Naive thymus-derived CD8-positive, alpha-beta T cell (primary cell): ENCODE measurements around the gene WNK1. TPM values are rescaled to one million over a fixed set of nuclear protein-coding genes. Genes with fewer than 3 reads are reported as not detected.

ENCODE experiments used
- ATAC-seq, 2 donors: fragments of 150-1000 bp; cut with Tn5 transposase in 1 of 2; sonication (Bioruptor Pico), chemical (Tn5 transposase) in 1 of 2; 1 replicate in 1 of 2; 2 replicates in 1 of 2; pipeline ENCODE4 v1.10.0; 2021; ENCODE audit warnings: mild to moderate bottlenecking in 2 of 2, moderate library complexity in 2 of 2
- POLR2A ChIA-PET: fragments of 350-600 bp; sonication (Branson Sonifier 250); formaldehyde crosslinking; loops from one replicate; lab custom pipeline; 2021; ENCODE audit warnings: antibody characterized with exemption; lab: Charles Lee
- DNase-seq, 10 donors: peaks; one replicate each; pipeline versions ENCODE4 v3.0.0 to v3.0.0-alpha.2; 2020 to 2022
- H3K27ac Mint-ChIP-seq, 10 donors: one replicate each; pipeline ENCODE4 v1.8.0; 2020 to 2022; ENCODE audit warnings: mild to moderate bottlenecking in 10 of 10, mixed read lengths in 10 of 10, moderate library complexity in 4 of 10, inconsistent platforms in 1 of 10
- H3K27me3 Mint-ChIP-seq, 5 donors: one replicate each; pipeline ENCODE4 v1.8.0; 2021 to 2022; ENCODE audit warnings: mixed read lengths in 5 of 5
- H3K36me3 Mint-ChIP-seq, 3 donors: one replicate each; pipeline ENCODE4 v1.8.0; 2020 to 2022; ENCODE audit warnings: mixed read lengths in 3 of 3, mild to moderate bottlenecking in 2 of 3, inconsistent platforms in 1 of 3
- H3K4me1 Mint-ChIP-seq, 4 donors: one replicate each; pipeline ENCODE4 v1.8.0; 2021 to 2022; ENCODE audit warnings: mixed read lengths in 4 of 4
- H3K4me3 Mint-ChIP-seq, 10 donors: one replicate each; pipeline ENCODE4 v1.8.0; 2020 to 2022; ENCODE audit warnings: mild to moderate bottlenecking in 10 of 10, mixed read lengths in 10 of 10, moderate library complexity in 6 of 10, inconsistent platforms in 1 of 10
- H3K9me3 Mint-ChIP-seq, 9 donors: one replicate each; pipeline ENCODE4 v1.8.0; 2020 to 2022; ENCODE audit warnings: mixed read lengths in 9 of 9, mild to moderate bottlenecking in 3 of 9, inconsistent platforms in 1 of 9, moderate library complexity in 1 of 9
- polyA plus RNA-seq, 3 donors: library from polyadenylated mRNA; unstranded; fragments of 300-500 nt; fragmentation: Illumina TruSeq; gene quantifications; one replicate each; pipeline ENCODE4 v1.2.3, GENCODE V29; 2021
- total RNA-seq, 8 experiments: library from RNA in 2 of 8; stranded (reverse) in 2 of 8; gene quantifications; one replicate each; pipeline ENCODE4 v1.2.3 and lab custom pipeline; 2021 to 2026

WNK1 gene
- total and polyA plus RNA-seq, 5 experiments from 2014 or later, result 19.5 to 158 (median 31.0) TPM

DNA sequence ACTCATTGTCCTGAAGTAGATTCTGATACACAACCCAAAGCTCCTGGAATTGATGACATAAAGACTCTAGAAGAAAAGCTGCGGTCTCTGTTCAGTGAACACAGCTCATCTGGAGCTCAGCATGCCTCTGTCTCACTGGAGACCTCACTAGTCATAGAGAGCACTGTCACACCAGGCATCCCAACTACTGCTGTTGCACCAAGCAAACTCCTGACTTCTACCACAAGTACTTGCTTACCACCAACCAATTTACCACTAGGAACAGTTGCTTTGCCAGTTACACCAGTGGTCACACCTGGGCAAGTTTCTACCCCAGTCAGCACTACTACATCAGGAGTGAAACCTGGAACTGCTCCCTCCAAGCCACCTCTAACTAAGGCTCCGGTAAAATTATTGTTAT, 133.3 kb downstream of the WNK1 start:
- ATAC-seq, result no peak
- H3K4me3 Mint-ChIP-seq, result no peak overlapping the region
- H3K4me1 Mint-ChIP-seq, result no peaks in the 10 kb centered on the region
- no peaks in the 10 kb centered on the region for H3K9me3 Mint-ChIP-seq
- no peaks in the 10 kb centered on the region for H3K27me3 Mint-ChIP-seq
- DNase-seq, result no peak
- peak overlapping the region in 1 of 10 donors; percentile 6 for H3K27ac Mint-ChIP-seq
- POLR2A ChIA-PET, result no interaction called here
- H3K36me3 Mint-ChIP-seq, result peaks cover 7 to 98% (median 33%) of the 10 kb centered on the region in 3 donors

DNA sequence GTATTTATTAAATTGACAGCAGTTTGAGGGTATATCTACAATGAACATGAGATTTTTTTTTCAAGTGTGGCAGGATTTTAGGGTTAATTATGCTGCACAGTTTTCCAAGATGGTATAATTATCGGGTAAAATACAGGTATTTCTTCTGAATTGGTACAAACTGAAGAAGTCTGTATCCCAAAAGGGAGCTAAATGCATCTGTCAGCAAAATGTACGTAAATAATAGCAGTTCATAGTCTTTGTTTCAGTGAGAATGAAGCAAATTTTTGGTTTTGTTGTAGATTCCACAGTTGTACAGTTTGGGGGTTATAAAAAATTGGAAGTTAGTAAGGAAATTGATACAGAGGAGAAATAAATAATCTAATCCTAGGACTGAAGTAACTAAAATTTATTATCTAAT, 133.8 kb downstream of the WNK1 start:
- Mint-ChIP-seq H3K4me1 (no peaks in the 10 kb centered on the region), H3K4me3 (no peak overlapping the region), H3K27ac (peak overlapping the region in 3 of 10 donors; percentile 3 to 63 (median 51)), H3K27me3 (no peaks in the 10 kb centered on the region), H3K9me3 (no peaks in the 10 kb centered on the region), H3K36me3 (peaks cover 7 to 98% (median 33%) of the 10 kb centered on the region in 3 donors)
- POLR2A ChIA-PET, result no interaction called here
- no peak for DNase-seq
- ATAC-seq, result no peak

DNA sequence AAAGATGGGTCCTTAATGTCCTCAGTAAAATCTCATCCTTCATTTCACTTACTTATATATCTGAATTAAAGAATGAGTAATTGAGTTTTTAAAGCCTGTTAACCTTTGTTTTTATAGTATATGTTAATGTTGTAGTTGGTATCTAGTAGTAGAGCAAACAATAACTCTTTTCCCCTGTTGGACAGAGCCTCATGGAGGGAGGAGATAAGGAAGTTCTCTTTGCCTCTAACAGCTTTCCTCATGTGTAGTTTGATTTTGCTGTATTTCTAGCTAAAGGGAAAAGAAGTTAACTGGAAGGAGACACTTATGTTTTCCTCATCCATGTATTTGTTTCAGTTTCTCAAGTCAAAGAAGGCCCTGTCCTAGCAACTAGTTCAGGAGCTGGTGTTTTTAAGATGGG, 141.8 kb downstream of the WNK1 start:
- ATAC-seq, result no peak
- H3K27me3 Mint-ChIP-seq, result no peaks in the 10 kb centered on the region
- H3K4me1 Mint-ChIP-seq, result no peaks in the 10 kb centered on the region
- no peak for DNase-seq
- POLR2A ChIA-PET, result no interaction called here
- no peak overlapping the region for H3K4me3 Mint-ChIP-seq
- H3K27ac Mint-ChIP-seq, result peak overlapping the region in 2 of 10 donors; percentile 34 to 62
- no peaks in the 10 kb centered on the region for H3K9me3 Mint-ChIP-seq
- peaks cover 0 to 87% (median 14%) of the 10 kb centered on the region in 3 donors for H3K36me3 Mint-ChIP-seq

DNA sequence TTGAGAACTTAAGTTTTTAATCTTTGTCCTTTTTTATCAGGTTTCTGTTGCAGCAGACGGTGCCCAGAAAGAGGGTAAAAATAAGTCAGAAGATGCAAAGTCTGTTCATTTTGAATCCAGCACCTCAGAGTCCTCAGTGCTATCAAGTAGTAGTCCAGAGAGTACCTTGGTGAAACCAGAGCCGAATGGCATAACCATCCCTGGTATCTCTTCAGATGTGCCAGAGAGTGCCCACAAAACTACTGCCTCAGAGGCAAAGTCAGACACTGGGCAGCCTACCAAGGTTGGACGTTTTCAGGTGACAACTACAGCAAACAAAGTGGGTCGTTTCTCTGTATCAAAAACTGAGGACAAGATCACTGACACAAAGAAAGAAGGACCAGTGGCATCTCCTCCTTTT, 143.7 kb downstream of the WNK1 start:
- Mint-ChIP-seq H3K27ac (peak overlapping the region in 1 of 10 donors; percentile 65), H3K36me3 (peaks cover 0 to 89% (median 13%) of the 10 kb centered on the region in 3 donors), H3K4me3 (no peak overlapping the region), H3K4me1 (no peaks in the 10 kb centered on the region), H3K9me3 (no peaks in the 10 kb centered on the region), H3K27me3 (no peaks in the 10 kb centered on the region)
- no peak for DNase-seq
- no peak for ATAC-seq
- POLR2A ChIA-PET, result no interaction called here

DNA sequence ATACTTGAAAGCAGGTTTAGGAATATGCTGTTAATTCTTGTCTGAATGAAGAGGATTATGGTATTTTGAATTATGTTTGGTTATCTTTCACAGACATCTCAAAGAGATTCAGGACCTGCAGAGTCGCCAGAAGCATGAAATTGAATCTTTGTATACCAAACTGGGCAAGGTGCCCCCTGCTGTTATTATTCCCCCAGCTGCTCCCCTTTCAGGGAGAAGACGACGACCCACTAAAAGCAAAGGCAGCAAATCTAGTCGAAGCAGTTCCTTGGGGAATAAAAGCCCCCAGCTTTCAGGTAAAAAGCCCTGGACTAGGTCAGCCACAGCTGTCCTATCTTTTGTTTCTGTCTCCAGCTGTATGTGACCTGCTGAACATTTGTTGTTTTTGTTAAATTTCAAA, 145.0 kb downstream of the WNK1 start:
- Mint-ChIP-seq H3K9me3 (no peaks in the 10 kb centered on the region), H3K36me3 (peaks cover 0 to 92% (median 19%) of the 10 kb centered on the region in 3 donors), H3K27ac (peak overlapping the region in 2 of 10 donors; percentile 11 to 22), H3K4me3 (no peak overlapping the region), H3K4me1 (peaks cover 0 to 3% (median 0%) of the 10 kb centered on the region in 4 donors), H3K27me3 (no peaks in the 10 kb centered on the region)
- POLR2A ChIA-PET, result no interaction called here
- DNase-seq (no peak), ATAC-seq (no peak)

DNA sequence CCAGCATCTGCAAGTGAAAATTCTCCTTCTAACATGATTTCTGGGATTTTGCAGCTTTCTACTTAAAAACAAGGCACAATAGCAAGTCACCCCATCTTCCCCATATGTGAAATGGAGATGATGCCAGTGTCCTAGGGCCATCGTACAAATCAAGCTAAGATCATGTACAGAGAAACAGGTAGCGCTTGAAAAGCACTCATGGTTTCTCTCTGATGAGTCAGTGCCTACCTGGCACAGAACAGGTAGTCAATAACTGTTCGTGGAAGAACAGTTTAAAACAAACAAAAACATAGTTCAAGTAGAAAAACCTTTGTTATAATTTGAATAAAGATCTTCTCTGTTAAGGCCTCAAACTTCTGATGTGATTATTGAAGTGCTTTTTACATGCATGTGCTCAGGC, 150.2 kb downstream of the WNK1 start:
- no peak for DNase-seq
- H3K4me3 Mint-ChIP-seq, result no peak overlapping the region
- peak overlapping the region in 8 of 10 donors; percentile 38 to 85 (median 76) for H3K27ac Mint-ChIP-seq
- ATAC-seq, result no peak
- POLR2A ChIA-PET, result no interaction called here
- H3K36me3 Mint-ChIP-seq, result peaks cover 0 to 95% (median 13%) of the 10 kb centered on the region in 3 donors
- H3K9me3 Mint-ChIP-seq, result no peaks in the 10 kb centered on the region
- peaks cover 13 to 39% (median 32%) of the 10 kb centered on the region in 4 donors for H3K4me1 Mint-ChIP-seq
- no peaks in the 10 kb centered on the region for H3K27me3 Mint-ChIP-seq

DNA sequence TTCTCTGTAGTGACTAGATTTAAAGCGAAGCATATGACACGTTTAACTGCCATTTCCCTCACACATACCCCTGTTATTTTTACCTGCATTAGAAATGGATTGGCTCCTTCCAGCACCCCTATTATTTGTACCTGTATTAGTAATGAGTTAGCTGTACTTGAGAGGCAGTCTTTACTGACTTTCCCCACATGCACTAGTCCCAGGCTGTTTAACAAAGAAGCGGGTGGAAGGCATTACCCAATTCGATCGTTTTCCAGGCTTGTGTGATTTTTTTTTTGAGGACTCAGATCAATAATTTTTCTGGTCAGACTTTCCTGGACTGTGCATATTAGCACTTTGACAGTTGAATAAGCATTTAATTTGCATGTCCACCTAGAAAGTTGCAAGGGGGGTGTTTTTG, 150.7 kb downstream of the WNK1 start:
- H3K4me1 Mint-ChIP-seq, result peaks cover 14 to 39% (median 32%) of the 10 kb centered on the region in 4 donors
- peak overlapping the region in 1 of 10 donors; percentile 19 for H3K4me3 Mint-ChIP-seq
- POLR2A ChIA-PET, result no interaction called here
- no peak for DNase-seq
- peak overlapping the region; percentile 38 to 85 (median 76) for H3K27ac Mint-ChIP-seq
- H3K36me3 Mint-ChIP-seq, result peaks cover 4 to 95% (median 13%) of the 10 kb centered on the region in 3 donors
- no peak for ATAC-seq
- no peaks in the 10 kb centered on the region for H3K27me3 Mint-ChIP-seq
- H3K9me3 Mint-ChIP-seq, result no peaks in the 10 kb centered on the region

DNA sequence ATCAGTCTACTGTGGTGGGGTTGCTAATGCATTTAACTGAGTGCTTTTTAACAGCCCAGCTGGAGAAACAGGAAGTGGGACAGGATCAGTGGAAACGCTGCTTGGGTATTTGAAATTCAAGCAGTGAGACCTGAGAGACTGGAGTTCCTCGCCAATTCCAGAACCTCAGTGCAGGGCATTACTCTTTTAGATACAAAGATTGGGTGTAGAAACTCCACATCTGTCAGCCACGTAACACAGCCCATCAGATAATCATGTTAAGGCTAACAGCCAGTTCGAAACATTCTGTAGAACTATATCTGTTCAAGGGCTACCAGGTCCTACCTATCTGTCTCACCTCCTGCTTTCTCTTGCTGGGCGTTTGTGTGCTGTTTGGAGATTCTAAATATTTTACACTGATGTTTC, 151.6 kb downstream of the WNK1 start:
- H3K9me3 Mint-ChIP-seq, result no peaks in the 10 kb centered on the region
- no peak overlapping the region for H3K4me3 Mint-ChIP-seq
- no peak for ATAC-seq
- POLR2A ChIA-PET, result no interaction called here
- no peaks in the 10 kb centered on the region for H3K27me3 Mint-ChIP-seq
- no peak for DNase-seq
- peaks cover 16 to 39% (median 32%) of the 10 kb centered on the region in 4 donors for H3K4me1 Mint-ChIP-seq
- peak overlapping the region; percentile 6 to 85 (median 74) for H3K27ac Mint-ChIP-seq
- peaks cover 6 to 96% (median 13%) of the 10 kb centered on the region in 3 donors for H3K36me3 Mint-ChIP-seq

DNA sequence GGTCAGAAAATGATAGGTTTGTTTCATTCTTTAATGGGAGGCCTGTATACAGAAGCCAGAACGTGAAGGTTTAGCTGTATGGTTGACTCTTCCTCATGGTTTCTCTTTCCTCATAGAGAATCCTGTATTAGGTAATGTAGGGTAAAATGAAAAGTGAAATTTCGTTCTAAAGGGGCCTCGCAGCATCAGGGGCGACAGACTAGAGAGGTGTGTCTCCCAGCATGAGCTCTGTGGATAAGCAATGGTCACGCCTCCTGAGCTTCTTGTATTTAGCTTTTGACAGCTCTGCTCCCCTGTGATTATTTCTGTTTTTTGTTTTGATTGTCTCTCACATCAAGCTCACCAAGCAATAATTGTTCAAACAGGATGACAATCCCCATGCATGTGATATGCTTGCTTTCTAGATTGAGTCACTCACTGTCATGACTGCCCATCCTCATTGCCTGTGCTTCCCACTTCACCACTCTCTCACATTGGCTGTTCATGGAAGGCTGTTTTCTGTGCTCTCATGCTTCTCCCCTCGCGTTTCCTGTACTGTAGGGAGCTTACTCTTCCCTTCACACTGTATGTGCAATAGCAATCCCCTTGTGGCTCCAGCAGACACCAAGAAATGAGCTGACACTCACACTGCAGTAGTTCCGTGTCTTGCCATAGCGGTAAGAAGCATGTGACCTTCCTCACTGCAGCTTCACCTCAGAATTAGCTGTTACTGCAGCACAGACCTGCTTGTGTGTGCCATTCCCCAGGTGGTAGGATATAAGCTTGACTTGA, 153.1 kb downstream of the WNK1 start:
- Mint-ChIP-seq H3K9me3 (no peaks in the 10 kb centered on the region), H3K27me3 (no peaks in the 10 kb centered on the region), H3K4me3 (peak overlapping the region in 9 of 10 donors; percentile 24 to 76 (median 64)), H3K4me1 (peaks cover 16 to 42% (median 33%) of the 10 kb centered on the region in 4 donors), H3K36me3 (peaks cover 6 to 96% (median 13%) of the 10 kb centered on the region in 3 donors), H3K27ac (peak overlapping the region; percentile 41 to 93 (median 78))
- DNase-seq, result peak in 2 of 10 donors; percentile 18 to 31
- POLR2A ChIA-PET, result interaction anchor here (1.0 kb wide), 1 partner anchor 44 kb away, joined by 4 read pairs; the partner anchor contains the start of gene RAD52
- peak; percentile 65 to 81 for ATAC-seq

DNA sequence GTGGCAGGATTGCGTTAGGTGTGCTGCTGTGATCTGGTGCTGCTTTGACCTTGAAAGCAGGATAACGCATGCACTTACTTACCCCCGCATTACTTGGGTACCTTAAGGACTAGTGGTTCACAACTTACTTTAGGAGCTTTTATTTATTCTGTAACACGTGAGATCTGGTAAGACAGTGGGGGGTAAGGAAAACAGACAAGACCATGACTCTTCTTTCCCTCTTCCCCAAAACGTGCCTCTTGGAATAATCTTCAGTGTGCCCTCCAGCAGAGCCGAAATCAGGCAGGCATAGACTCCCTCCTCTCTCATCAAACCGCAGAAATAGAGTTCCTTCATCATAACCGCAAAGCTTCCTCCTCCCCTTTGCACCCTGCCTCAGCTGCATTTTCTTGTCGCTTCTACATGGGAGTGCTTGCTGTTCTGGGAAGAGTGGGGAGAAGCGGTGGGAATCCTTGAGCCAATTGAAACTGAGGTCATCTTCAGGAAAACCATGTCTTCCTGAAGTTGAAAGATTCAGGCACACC, 153.7 kb downstream of the WNK1 start:
- POLR2A ChIA-PET, result interaction anchor here (1.0 kb wide), 1 partner anchor 43 kb away, joined by 4 read pairs; the partner anchor contains the start of gene RAD52
- Mint-ChIP-seq H3K4me1 (peaks cover 16 to 42% (median 33%) of the 10 kb centered on the region in 4 donors), H3K9me3 (no peaks in the 10 kb centered on the region), H3K27me3 (no peaks in the 10 kb centered on the region), H3K27ac (peak overlapping the region; percentile 41 to 93 (median 78)), H3K36me3 (peaks cover 6 to 94% (median 14%) of the 10 kb centered on the region in 3 donors), H3K4me3 (peak overlapping the region in 9 of 10 donors; percentile 10 to 76 (median 48))
- DNase-seq (peak in 2 of 10 donors; percentile 19 to 25), ATAC-seq (peak; percentile 42 to 53)

DNA sequence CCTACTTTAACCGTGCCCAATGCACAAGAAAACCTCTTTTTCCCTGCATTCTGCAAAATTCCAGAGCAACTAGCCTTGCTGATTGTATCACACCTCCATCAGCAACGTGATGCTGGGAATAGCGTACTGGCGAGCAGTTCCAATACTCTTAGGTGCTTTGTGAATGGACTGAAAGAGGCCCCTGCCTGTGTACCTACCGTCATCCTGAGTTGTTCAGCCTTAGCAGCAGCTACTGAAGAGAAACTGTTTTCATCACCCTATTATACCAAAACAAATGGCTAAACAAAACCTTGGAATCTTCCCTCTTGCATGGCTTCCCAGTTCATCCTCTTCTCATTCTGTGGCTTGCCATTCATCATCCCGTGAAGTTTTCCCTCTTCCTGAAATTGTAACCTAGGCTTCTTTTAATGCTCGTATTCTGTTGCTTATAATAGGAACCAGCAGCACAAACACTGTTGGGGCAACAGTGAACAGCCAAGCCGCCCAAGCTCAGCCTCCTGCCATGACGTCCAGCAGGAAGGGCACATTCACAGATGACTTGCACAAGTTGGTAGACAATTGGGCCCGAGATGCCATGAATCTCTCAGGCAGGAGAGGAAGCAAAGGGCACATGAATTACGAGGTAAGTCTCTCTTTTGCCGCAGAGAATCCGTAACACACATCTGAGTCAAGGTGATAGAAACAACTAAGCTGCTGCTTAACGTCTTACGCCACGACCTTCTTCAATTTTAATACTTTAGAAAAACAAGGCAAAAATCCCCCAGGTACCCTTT, 155.2 kb downstream of the WNK1 start:
- Mint-ChIP-seq H3K4me3 (no peak overlapping the region), H3K27me3 (no peaks in the 10 kb centered on the region), H3K36me3 (peaks cover 6 to 90% (median 11%) of the 10 kb centered on the region in 3 donors), H3K27ac (peak overlapping the region in 9 of 10 donors; percentile 8 to 73 (median 48)), H3K9me3 (no peaks in the 10 kb centered on the region), H3K4me1 (peaks cover 16 to 42% (median 30%) of the 10 kb centered on the region in 4 donors)
- POLR2A ChIA-PET, result no interaction called here
- no peak for ATAC-seq
- DNase-seq, result no peak

DNA sequence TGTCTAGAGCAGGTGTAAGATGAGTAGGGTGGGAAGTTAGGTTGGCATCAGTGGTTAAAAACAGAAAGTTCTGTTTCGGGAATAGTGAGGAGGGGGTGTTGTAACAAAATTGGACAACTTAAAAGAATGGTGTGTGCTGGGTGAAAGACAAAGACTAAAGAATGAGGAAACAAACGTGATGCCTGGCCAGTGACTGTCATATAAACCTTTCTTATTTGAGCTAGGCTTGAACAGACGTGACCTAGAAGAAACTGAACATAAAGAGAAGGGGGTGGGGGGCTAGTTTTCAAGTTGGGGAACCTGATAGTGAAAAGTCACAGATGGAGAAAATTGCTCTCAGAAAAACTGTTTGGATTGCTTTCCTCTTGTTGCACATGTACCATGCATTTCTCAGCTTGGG, 157.5 kb downstream of the WNK1 start:
- Mint-ChIP-seq H3K27ac (peak overlapping the region in 9 of 10 donors; percentile 7 to 87 (median 36)), H3K27me3 (no peaks in the 10 kb centered on the region), H3K9me3 (no peaks in the 10 kb centered on the region), H3K36me3 (peaks cover 6 to 91% (median 9%) of the 10 kb centered on the region in 3 donors), H3K4me1 (peaks cover 10 to 29% (median 23%) of the 10 kb centered on the region in 4 donors), H3K4me3 (no peak overlapping the region)
- no peak for ATAC-seq
- POLR2A ChIA-PET, result no interaction called here
- no peak for DNase-seq
